HepG2 (cell line): ENCODE results near the gene CA11. TPM values are rescaled to one million over a fixed set of nuclear protein-coding genes. Genes with fewer than 3 reads are reported as not detected.

Source experiments
- ARNT ChIP-seq: fragments of 450-650 bp; IDR thresholded peaks from 2 replicates; pipeline ENCODE4 v1.6.1; 2017
- BRD4 ChIP-seq: sonication (generic); formaldehyde crosslinking; IDR thresholded peaks from 2 replicates; pipeline ENCODE4 v1.4.0; 2020; ENCODE audit warnings: missing genetic modification reagents
- DR1 ChIP-seq: sonication (generic); formaldehyde crosslinking; IDR thresholded peaks from 2 replicates; pipeline ENCODE4 v1.8.0; 2021; ENCODE audit warnings: mild to moderate bottlenecking, missing genetic modification reagents, inconsistent platforms
- GPN1 ChIP-seq: sonication (generic); formaldehyde crosslinking; IDR thresholded peaks from 2 replicates; pipeline ENCODE4 v1.5.1; 2020; ENCODE audit warnings: missing genetic modification reagents, borderline replicate concordance
- HDAC6 ChIP-seq: fragments of 200-600 bp; sonication (generic); IDR thresholded peaks from 2 replicates; pipeline ENCODE4 v1.7.0; 2017; ENCODE audit warnings: mild to moderate bottlenecking, antibody characterized with exemption, low read length, low read depth
- NBN ChIP-seq: fragments of 450-650 bp; conservative IDR thresholded peaks from 2 replicates; pipeline ENCODE4 v1.6.1; 2017
- NCOR1 ChIP-seq: fragments of 200-600 bp; sonication (generic); IDR thresholded peaks from 2 replicates; pipeline ENCODE4 v1.7.0; 2017; ENCODE audit warnings: antibody characterized with exemption, low read length, borderline replicate concordance
- RORA ChIP-seq: sonication (generic); formaldehyde crosslinking; IDR thresholded peaks from 2 replicates; pipeline ENCODE4 v1.5.0; 2020; ENCODE audit warnings: mild to moderate bottlenecking, missing genetic modification reagents, moderate library complexity
- SP5 ChIP-seq: IDR thresholded peaks from 2 replicates; pipeline ENCODE4 v1.6.1; 2016; ENCODE audit warnings: low read depth, borderline replicate concordance
- TARDBP ChIP-seq: sonication (generic); formaldehyde crosslinking; IDR thresholded peaks from 2 replicates; pipeline ENCODE4 v1.8.0; 2022; ENCODE audit warnings: mild to moderate bottlenecking, missing genetic modification reagents
- TFDP1 ChIP-seq: IDR thresholded peaks from 2 replicates; pipeline ENCODE4 v1.6.1; 2016; ENCODE audit warnings: missing compliant biosample characterization, missing genetic modification reagents, borderline replicate concordance
- ZBTB20 ChIP-seq: sonication (generic); formaldehyde crosslinking; IDR thresholded peaks from 2 replicates; pipeline ENCODE4 v1.8.1; 2023; ENCODE audit warnings: missing genetic modification reagents, low read depth, mild to moderate bottlenecking, borderline replicate concordance
- ZFP82 ChIP-seq: sonication (generic); formaldehyde crosslinking; IDR thresholded peaks from 2 replicates; pipeline ENCODE4 v1.5.1; 2020; ENCODE audit warnings: mild to moderate bottlenecking, missing genetic modification reagents, borderline replicate concordance
- ZNF235 ChIP-seq: sonication (generic); formaldehyde crosslinking; IDR thresholded peaks from 2 replicates; pipeline ENCODE4 v1.8.1; 2023; ENCODE audit warnings: mild to moderate bottlenecking, missing genetic modification reagents, borderline replicate concordance
- ZNF446 ChIP-seq: sonication (generic); formaldehyde crosslinking; IDR thresholded peaks from 2 replicates; pipeline ENCODE4 v1.5.0; 2020; ENCODE audit warnings: mild to moderate bottlenecking, missing genetic modification reagents
- ZNF644 ChIP-seq: IDR thresholded peaks from 2 replicates; pipeline ENCODE4 v1.6.1; 2016; ENCODE audit warnings: low read depth
- ZNF737 ChIP-seq: sonication (generic); formaldehyde crosslinking; IDR thresholded peaks from 2 replicates; pipeline ENCODE4 v1.5.0; 2020; ENCODE audit warnings: missing genetic modification reagents, mild to moderate bottlenecking, borderline replicate concordance
- ZNF747 ChIP-seq: sonication (generic); formaldehyde crosslinking; IDR thresholded peaks from 2 replicates; pipeline ENCODE4 v1.8.1; 2023; ENCODE audit warnings: missing genetic modification reagents, mild to moderate bottlenecking, borderline replicate concordance
- ZNF781 ChIP-seq: sonication (generic); formaldehyde crosslinking; IDR thresholded peaks from 2 replicates; pipeline ENCODE4 v1.5.1; 2020; ENCODE audit warnings: borderline replicate concordance, mild to moderate bottlenecking, missing genetic modification reagents; ENCODE audit errors: not compliant biosample characterization
- polyA plus RNA-seq, 8 experiments: library from polyadenylated mRNA; depleted of rRNA in 3 of 8; stranded (reverse) in 7 of 8; unstranded in 1 of 8; fragments of >200 nt; fragmentation: Illumina TruSeq in 4 of 8; extraction: Trizol in 4 of 8; gene quantifications; 2 replicates each; pipeline versions ENCODE4 v1.2.1 to v1.2.3, GENCODE V29; 2011 to 2016; ENCODE audit warnings: low read depth in 4 of 8, missing spikeins in 1 of 8, mixed read lengths in 1 of 8; ENCODE audit not compliant: insufficient read depth in 1 of 8
- total RNA-seq, 5 experiments: library from RNA; depleted of rRNA; stranded (reverse); fragments of >200 nt; fragmentation: Illumina TruSeq; extraction: Trizol; gene quantifications; 2 replicates each; pipeline ENCODE4 v1.2.3, GENCODE V29; 2016; ENCODE audit warnings: low read depth in 1 of 5
- TF ChIP-seq, protein P1 (sequence below): sonication (generic); formaldehyde crosslinking; IDR thresholded peaks from 2 replicates; pipeline ENCODE4 v1.4.0; 2020; ENCODE audit warnings: missing genetic modification reagents, low read depth, mild to moderate bottlenecking, borderline replicate concordance
- TF ChIP-seq, protein P2 (sequence below): sonication (generic); formaldehyde crosslinking; IDR thresholded peaks from 2 replicates; pipeline ENCODE4 v1.5.0; 2020; ENCODE audit warnings: mild to moderate bottlenecking, missing genetic modification reagents
- TF ChIP-seq, protein P3 (sequence below), 2 experiments: fragments of 450-650 bp in 1 of 2; sonication (generic) in 1 of 2; formaldehyde crosslinking; IDR thresholded peaks; 2 replicates each; pipeline versions ENCODE4 v1.5.0 to v1.8.0; 2020 to 2022; ENCODE audit warnings: mild to moderate bottlenecking in 1 of 2, missing genetic modification reagents in 1 of 2

CA11 gene
- total and polyA plus RNA-seq, 2 of the 13 experiments (the other 11 are each of a cell fraction or from before 2014, with no cell fraction given), result 0.41 to 0.58 TPM

DNA sequence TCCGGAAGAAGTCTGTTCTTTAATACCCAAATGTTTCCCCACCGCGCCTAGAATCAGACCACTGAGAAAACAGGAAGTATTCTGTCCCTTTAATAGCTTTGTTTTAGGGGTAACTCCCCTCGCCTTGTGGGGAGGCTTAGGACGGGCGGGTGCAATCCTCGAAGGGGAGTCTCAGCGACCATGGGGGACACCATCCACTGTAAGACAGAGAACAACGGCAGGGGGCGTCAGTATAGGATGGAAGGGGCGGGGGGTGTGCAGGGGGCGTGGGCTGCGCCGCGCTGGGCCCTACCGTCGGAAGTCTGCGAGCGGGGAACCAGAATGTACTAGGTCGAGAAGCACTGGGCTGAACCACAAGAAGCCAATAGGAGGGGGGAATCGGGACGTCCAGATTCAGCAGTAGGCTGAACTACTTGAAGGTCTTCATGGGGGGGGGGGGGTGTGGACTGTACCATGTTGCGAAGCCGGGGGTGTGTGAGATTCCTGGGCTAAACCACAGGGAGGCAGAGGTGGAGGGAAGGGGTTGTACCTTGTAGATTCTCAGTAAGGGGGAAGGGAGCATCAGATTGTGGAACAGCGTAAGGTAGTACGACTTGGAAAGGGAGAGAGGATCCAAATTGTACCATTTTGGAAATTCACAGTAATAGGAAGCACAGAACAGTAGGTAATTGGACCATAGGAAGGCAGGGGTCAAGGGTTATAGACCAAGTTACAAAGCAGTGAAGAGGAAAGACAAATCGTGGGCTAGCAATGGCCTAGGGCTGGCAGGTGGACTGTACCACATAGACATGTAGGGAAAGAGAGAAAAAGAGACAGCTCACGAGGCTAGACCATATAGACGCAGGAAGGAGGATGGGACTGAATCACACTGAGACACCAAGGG, 7.8 kb downstream of the CA11 start (continued):
- TF ChIP-seq, protein P1, sequence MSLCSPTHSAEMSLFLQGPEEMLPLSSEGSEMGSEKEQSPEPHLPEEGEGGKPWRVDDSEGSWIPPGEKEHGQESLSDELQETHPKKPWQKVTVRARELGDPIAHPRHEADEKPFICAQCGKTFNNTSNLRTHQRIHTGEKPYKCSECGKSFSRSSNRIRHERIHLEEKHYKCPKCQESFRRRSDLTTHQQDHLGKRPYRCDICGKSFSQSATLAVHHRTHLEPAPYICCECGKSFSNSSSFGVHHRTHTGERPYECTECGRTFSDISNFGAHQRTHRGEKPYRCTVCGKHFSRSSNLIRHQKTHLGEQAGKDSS, result 0 out of 2 replicates have a peak, but pooled peaks have one; percentile 31
- no peak for TF ChIP-seq ZNF747 (CRISPR knock-in tag)
- no peak for TF ChIP-seq BRD4 (CRISPR knock-in tag)
- TF ChIP-seq NCOR1, result no peak; the same call in 1 of the 2 replicates
- TF ChIP-seq, protein P2, sequence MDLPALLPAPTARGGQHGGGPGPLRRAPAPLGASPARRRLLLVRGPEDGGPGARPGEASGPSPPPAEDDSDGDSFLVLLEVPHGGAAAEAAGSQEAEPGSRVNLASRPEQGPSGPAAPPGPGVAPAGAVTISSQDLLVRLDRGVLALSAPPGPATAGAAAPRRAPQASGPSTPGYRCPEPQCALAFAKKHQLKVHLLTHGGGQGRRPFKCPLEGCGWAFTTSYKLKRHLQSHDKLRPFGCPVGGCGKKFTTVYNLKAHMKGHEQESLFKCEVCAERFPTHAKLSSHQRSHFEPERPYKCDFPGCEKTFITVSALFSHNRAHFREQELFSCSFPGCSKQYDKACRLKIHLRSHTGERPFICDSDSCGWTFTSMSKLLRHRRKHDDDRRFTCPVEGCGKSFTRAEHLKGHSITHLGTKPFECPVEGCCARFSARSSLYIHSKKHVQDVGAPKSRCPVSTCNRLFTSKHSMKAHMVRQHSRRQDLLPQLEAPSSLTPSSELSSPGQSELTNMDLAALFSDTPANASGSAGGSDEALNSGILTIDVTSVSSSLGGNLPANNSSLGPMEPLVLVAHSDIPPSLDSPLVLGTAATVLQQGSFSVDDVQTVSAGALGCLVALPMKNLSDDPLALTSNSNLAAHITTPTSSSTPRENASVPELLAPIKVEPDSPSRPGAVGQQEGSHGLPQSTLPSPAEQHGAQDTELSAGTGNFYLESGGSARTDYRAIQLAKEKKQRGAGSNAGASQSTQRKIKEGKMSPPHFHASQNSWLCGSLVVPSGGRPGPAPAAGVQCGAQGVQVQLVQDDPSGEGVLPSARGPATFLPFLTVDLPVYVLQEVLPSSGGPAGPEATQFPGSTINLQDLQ (CRISPR knock-in tag), result no peak
- no peak for TF ChIP-seq ZNF737 (CRISPR knock-in tag)
- 0 out of 2 replicates have a peak, but pooled peaks have one; percentile 7 for TF ChIP-seq ZBTB20 (CRISPR knock-in tag)
- peak; percentile 14; the same call in 1 of the 2 replicates for TF ChIP-seq TFDP1 (CRISPR knock-in tag)
- TF ChIP-seq SP5 (CRISPR knock-in tag), result no peak
- no peak for TF ChIP-seq HDAC6
- TF ChIP-seq NBN, result no peak
- TF ChIP-seq ZNF781 (CRISPR knock-in tag), result no peak
- no peak for TF ChIP-seq RORA (CRISPR knock-in tag)
- no peak for TF ChIP-seq ZNF235 (CRISPR knock-in tag)
- TF ChIP-seq ZFP82 (CRISPR knock-in tag), result no peak
- no peak for TF ChIP-seq GPN1
- no peak for TF ChIP-seq ZNF446
- no peak for TF ChIP-seq TARDBP
- TF ChIP-seq, protein P3, sequence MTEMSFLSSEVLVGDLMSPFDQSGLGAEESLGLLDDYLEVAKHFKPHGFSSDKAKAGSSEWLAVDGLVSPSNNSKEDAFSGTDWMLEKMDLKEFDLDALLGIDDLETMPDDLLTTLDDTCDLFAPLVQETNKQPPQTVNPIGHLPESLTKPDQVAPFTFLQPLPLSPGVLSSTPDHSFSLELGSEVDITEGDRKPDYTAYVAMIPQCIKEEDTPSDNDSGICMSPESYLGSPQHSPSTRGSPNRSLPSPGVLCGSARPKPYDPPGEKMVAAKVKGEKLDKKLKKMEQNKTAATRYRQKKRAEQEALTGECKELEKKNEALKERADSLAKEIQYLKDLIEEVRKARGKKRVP (CRISPR knock-in tag; IDR thresholded peaks at IDR 0.05), result no peak
- TF ChIP-seq ZNF644, result no peak
- TF ChIP-seq DR1 (CRISPR knock-in tag), result no peak
- no peak for TF ChIP-seq ARNT
